Upper lobe of left lung (tissue), 6 donors: ENCODE data around the gene CD82. TPM values are rescaled to one million over a fixed set of nuclear protein-coding genes. Genes with fewer than 3 reads are reported as not detected.

Experiments used
- ATAC-seq, 2 donors: fragments of 200-7000 bp; cut with Tn5 transposase; one replicate each; pipeline ENCODE4 v1.9.1; 2022; ENCODE audit warnings: mild to moderate bottlenecking in 2 of 2, moderate library complexity in 2 of 2; ENCODE audit not compliant: low FRiP score in 2 of 2
- DNase-seq, 2 donors: peaks; one replicate each; pipeline ENCODE4 v3.0.0-alpha.2; 2019 to 2020
- H3K27ac ChIP-seq, 4 donors: fragments of 200-600 bp; sonication (generic); one replicate each; pipeline ENCODE4 v1.5.1; 2016 to 2019
- H3K27me3 ChIP-seq, 4 donors: fragments of 200-600 bp; sonication (generic); one replicate each; pipeline ENCODE4 v1.5.1; 2017 to 2019
- H3K36me3 ChIP-seq, 4 donors: fragments of 200-600 bp; sonication (generic); one replicate each; pipeline ENCODE4 v1.5.1; 2016 to 2019
- H3K4me1 ChIP-seq, 4 donors: fragments of 200-600 bp; sonication (generic); one replicate each; pipeline ENCODE4 v1.5.1; 2018 to 2019
- H3K4me3 ChIP-seq, 4 donors: fragments of 200-600 bp; sonication (generic); one replicate each; pipeline ENCODE4 v1.5.1; 2017 to 2019; ENCODE audit warnings: mild to moderate bottlenecking in 2 of 4, moderate library complexity in 1 of 4
- H3K9me3 ChIP-seq, 4 donors: fragments of 200-600 bp; sonication (generic); one replicate each; pipeline ENCODE4 v1.5.1; 2018 to 2019
- CTCF ChIP-seq, 6 experiments: fragments of 450-650 bp in 4 of 6; fragments of 200-600 bp in 2 of 6; sonication (generic) in 2 of 6; IDR thresholded peaks; one replicate each; pipeline ENCODE4 v1.5.1; 2016 to 2019; ENCODE audit warnings: antibody characterized with exemption in 6 of 6
- EP300 ChIP-seq, 4 donors: sonication (generic); formaldehyde crosslinking; IDR thresholded peaks; one replicate each; pipeline ENCODE4 v1.5.1; 2017; ENCODE audit warnings: antibody characterized with exemption in 4 of 4, control low read depth in 2 of 4
- POLR2A ChIP-seq, 4 donors: fragments of 450-650 bp; IDR thresholded peaks; one replicate each; pipeline ENCODE4 v1.5.1; 2016 to 2017; ENCODE audit warnings: antibody characterized with exemption in 4 of 4, mild to moderate bottlenecking in 2 of 4
- POLR2AphosphoS5 ChIP-seq, 2 donors: sonication (generic); formaldehyde crosslinking; IDR thresholded peaks; one replicate each; pipeline ENCODE4 v1.5.1; 2017; ENCODE audit warnings: antibody characterized with exemption in 2 of 2
- WGBS, 2 donors: methylation state at CpG; one replicate each; pipeline ENCODE4 v1.1.5; 2017 to 2018; 5-methylcytosine and 5-hydroxymethylcytosine counted together
- total RNA-seq, 6 donors: library from RNA; depleted of rRNA in 4 of 6; stranded (reverse); fragments of >200 nt in 4 of 6; gene quantifications; one replicate each; pipeline versions ENCODE4 v1.1.0 to v1.2.1, GENCODE V29; 2016 to 2021
- donor health status: DM: no; HTN: no; CAD: no; lungs with moderate emphysema.
- donor health status: DM: no; HTN: yes; CAD: no; lungs with severe emphysema.

CD82 gene
- total RNA-seq, 6 donors from 2014 or later: 29.8 to 148 (median 69.9) TPM

GRCh38 chr11:44651535-44652155 is 86.2 kb downstream of the CD82 start:
- Histone ChIP-seq H3K27ac (no peak overlapping the region), H3K4me1 (no peaks in the 10 kb centered on the region), H3K4me3 (no peak overlapping the region), H3K27me3 (no peaks in the 10 kb centered on the region), H3K9me3 (no peaks in the 10 kb centered on the region), H3K36me3 (no peaks in the 10 kb centered on the region)
- DNase-seq (no peak), ATAC-seq (peak in 1 of 2 donors; percentile 14)
- 39 to 54% methylated on average over 13 to 15 of the region's 15 CpGs for WGBS, 2 donors
- TF ChIP-seq CTCF (IDR thresholded peaks at IDR 0.05) (no peak), EP300 (IDR thresholded peaks at IDR 0.05) (no peak)

GRCh38 chr11:44652901-44653644 is 87.6 kb downstream of the CD82 start:
- no peaks in the 10 kb centered on the region for H3K9me3 ChIP-seq
- H3K27me3 ChIP-seq: no peaks in the 10 kb centered on the region
- no peak overlapping the region for H3K4me3 ChIP-seq
- no peaks in the 10 kb centered on the region for H3K4me1 ChIP-seq
- H3K36me3 ChIP-seq: no peaks in the 10 kb centered on the region
- DNase-seq (peak in 1 of 2 donors; percentile 33), ATAC-seq (no peak)
- no peak overlapping the region for H3K27ac ChIP-seq
- WGBS, 2 donors: 86 to 87% methylated on average over 13 to 16 of the region's 16 CpGs
- TF ChIP-seq POLR2A (IDR thresholded peaks at IDR 0.05) (no peak), EP300 (IDR thresholded peaks at IDR 0.05) (no peak), CTCF (IDR thresholded peaks at IDR 0.05) (no peak), POLR2AphosphoS5 (IDR thresholded peaks at IDR 0.05) (no peak)

GRCh38 chr11:44654057-44654456 is 88.6 kb downstream of the CD82 start:
- H3K9me3 ChIP-seq: no peaks in the 10 kb centered on the region
- H3K27ac ChIP-seq: no peak overlapping the region
- WGBS, 2 donors: 90 to 100% methylated on average over 6 of the region's 9 CpGs

GRCh38 chr11:44654596-44654995 is 89.1 kb downstream of the CD82 start:
- Histone ChIP-seq H3K27ac (no peak overlapping the region), H3K4me1 (no peaks in the 10 kb centered on the region), H3K9me3 (no peaks in the 10 kb centered on the region), H3K27me3 (no peaks in the 10 kb centered on the region), H3K36me3 (no peaks in the 10 kb centered on the region), H3K4me3 (no peak overlapping the region)
- TF ChIP-seq EP300 (IDR thresholded peaks at IDR 0.05): no peak
- TF ChIP-seq POLR2AphosphoS5 (IDR thresholded peaks at IDR 0.05): no peak
- no peak for TF ChIP-seq POLR2A (IDR thresholded peaks at IDR 0.05)
- no peak for TF ChIP-seq CTCF (IDR thresholded peaks at IDR 0.05)
- peak in 1 of 2 donors; percentile 59 for DNase-seq
- no peak for ATAC-seq
- WGBS, 2 donors: 92% methylated on average over 10 of the region's 10 CpGs; no CpG with 5 or more reads in 1 of the 2 donors

More at GRCh38 chr11:44654057-44654456, 88.6 kb downstream of the CD82 start:
- DNase-seq (peak in 1 of 2 donors; percentile 28), ATAC-seq (no peak)
- Histone ChIP-seq H3K4me3 (no peak overlapping the region), H3K36me3 (no peaks in the 10 kb centered on the region), H3K4me1 (no peaks in the 10 kb centered on the region), H3K27me3 (no peaks in the 10 kb centered on the region)
- TF ChIP-seq POLR2AphosphoS5 (IDR thresholded peaks at IDR 0.05) (no peak), CTCF (IDR thresholded peaks at IDR 0.05) (no peak), EP300 (IDR thresholded peaks at IDR 0.05) (no peak), POLR2A (IDR thresholded peaks at IDR 0.05) (no peak)
